Ishikawa (cell line): Measurements from ENCODE around the gene GBP6.

Experiments
- CEBPB ChIP-seq: IDR thresholded peaks from 2 replicates; pipeline ENCODE4 v1.6.1; 2012
- CREB1 ChIP-seq: IDR thresholded peaks from 2 replicates; pipeline ENCODE4 v1.6.1; 2012; ENCODE audit warnings: low read depth
- EGR1 ChIP-seq: IDR thresholded peaks from 2 replicates; pipeline ENCODE4 v1.6.1; 2012
- EP300 ChIP-seq: IDR thresholded peaks from 2 replicates; pipeline ENCODE4 v1.6.1; 2012; ENCODE audit warnings: borderline replicate concordance
- FOXM1 ChIP-seq: IDR thresholded peaks from 2 replicates; pipeline ENCODE4 v1.6.1; 2012; ENCODE audit warnings: low read depth, borderline replicate concordance
- NFIC ChIP-seq: IDR thresholded peaks from 2 replicates; pipeline ENCODE4 v1.6.1; 2012
- RAD21 ChIP-seq: IDR thresholded peaks from 2 replicates; pipeline ENCODE4 v1.6.1; 2012; ENCODE audit warnings: low read depth
- TAF1 ChIP-seq: IDR thresholded peaks from 2 replicates; pipeline ENCODE4 v1.6.1; 2012; ENCODE audit warnings: low read depth, mild to moderate bottlenecking
- TCF12 ChIP-seq: IDR thresholded peaks from 2 replicates; pipeline ENCODE4 v1.6.1; 2012; ENCODE audit warnings: low read depth
- TEAD4 ChIP-seq: IDR thresholded peaks from 2 replicates; pipeline ENCODE4 v1.6.1; 2012
- YY1 ChIP-seq: IDR thresholded peaks from 2 replicates; pipeline ENCODE4 v1.6.1; 2012; ENCODE audit warnings: low read depth
- ZBTB7A ChIP-seq: IDR thresholded peaks from 2 replicates; pipeline ENCODE4 v1.6.1; 2012; ENCODE audit warnings: low read depth
- TF ChIP-seq, protein P1 (sequence below): IDR thresholded peaks from 2 replicates; pipeline ENCODE4 v1.6.1; 2012
- TF ChIP-seq, protein P2 (sequence below): IDR thresholded peaks from 2 replicates; pipeline ENCODE4 v1.6.1; 2012; ENCODE audit warnings: low read depth, mild to moderate bottlenecking
- TF ChIP-seq, protein P3 (sequence below): IDR thresholded peaks from 2 replicates; pipeline ENCODE4 v1.6.1; 2012

The GBP6 gene

DNA sequence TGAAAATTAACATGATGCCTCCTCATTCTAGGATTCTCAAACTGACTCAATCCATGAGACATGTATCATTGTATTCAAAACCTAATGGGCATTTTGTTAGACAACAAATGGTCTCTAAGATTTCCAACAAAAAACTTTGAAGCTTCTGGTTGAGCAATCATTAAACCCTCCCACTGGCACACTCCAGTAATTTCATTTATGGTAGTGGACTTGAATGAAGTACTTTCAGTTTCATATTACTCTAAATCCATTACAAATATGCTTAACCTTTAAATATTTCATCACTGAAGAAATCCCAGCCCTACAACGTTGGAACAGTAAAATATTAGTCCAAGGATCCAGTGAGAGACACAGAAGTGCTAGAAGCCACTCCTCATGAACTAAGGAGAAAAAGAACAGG lies 43.5 kb downstream of the GBP6 start:
- TF ChIP-seq, protein P1, sequence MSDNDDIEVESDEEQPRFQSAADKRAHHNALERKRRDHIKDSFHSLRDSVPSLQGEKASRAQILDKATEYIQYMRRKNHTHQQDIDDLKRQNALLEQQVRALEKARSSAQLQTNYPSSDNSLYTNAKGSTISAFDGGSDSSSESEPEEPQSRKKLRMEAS = no peak
- TF ChIP-seq, protein P2, sequence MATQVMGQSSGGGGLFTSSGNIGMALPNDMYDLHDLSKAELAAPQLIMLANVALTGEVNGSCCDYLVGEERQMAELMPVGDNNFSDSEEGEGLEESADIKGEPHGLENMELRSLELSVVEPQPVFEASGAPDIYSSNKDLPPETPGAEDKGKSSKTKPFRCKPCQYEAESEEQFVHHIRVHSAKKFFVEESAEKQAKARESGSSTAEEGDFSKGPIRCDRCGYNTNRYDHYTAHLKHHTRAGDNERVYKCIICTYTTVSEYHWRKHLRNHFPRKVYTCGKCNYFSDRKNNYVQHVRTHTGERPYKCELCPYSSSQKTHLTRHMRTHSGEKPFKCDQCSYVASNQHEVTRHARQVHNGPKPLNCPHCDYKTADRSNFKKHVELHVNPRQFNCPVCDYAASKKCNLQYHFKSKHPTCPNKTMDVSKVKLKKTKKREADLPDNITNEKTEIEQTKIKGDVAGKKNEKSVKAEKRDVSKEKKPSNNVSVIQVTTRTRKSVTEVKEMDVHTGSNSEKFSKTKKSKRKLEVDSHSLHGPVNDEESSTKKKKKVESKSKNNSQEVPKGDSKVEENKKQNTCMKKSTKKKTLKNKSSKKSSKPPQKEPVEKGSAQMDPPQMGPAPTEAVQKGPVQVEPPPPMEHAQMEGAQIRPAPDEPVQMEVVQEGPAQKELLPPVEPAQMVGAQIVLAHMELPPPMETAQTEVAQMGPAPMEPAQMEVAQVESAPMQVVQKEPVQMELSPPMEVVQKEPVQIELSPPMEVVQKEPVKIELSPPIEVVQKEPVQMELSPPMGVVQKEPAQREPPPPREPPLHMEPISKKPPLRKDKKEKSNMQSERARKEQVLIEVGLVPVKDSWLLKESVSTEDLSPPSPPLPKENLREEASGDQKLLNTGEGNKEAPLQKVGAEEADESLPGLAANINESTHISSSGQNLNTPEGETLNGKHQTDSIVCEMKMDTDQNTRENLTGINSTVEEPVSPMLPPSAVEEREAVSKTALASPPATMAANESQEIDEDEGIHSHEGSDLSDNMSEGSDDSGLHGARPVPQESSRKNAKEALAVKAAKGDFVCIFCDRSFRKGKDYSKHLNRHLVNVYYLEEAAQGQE = peak; percentile 43; the same call in 1 of the 2 replicates
- peak; percentile 76 for TF ChIP-seq CEBPB

DNA sequence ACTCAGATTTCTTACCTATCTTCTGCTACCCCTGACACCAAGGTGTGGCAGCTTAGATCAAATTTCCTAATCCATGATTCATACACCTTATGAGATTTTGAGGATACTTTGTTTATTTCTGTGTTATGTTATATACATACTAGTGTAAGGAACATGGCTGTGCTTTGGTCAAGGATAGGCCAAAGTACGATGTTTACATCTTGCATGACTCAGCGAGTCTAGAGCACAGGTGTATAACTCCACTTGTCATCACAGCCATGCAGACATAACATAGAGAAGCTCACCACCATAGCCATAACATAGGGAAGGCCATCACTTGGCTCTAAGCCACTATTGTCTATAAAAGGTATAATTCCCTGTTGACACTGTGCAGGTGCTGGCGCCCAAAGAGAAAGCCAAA lies 61.2 kb downstream of the GBP6 start:
- TF ChIP-seq CREB1 (no peak), EGR1 (no peak), FOXM1 (no peak), CEBPB (no peak), TEAD4 (no peak), RAD21 (no peak), TCF12 (no peak), NFIC (no peak), ZBTB7A (no peak), TAF1 (no peak), EP300 (no peak), YY1 (no peak)
- TF ChIP-seq, protein P2 = no peak
- TF ChIP-seq, protein P1 = no peak
- TF ChIP-seq, protein P3, sequence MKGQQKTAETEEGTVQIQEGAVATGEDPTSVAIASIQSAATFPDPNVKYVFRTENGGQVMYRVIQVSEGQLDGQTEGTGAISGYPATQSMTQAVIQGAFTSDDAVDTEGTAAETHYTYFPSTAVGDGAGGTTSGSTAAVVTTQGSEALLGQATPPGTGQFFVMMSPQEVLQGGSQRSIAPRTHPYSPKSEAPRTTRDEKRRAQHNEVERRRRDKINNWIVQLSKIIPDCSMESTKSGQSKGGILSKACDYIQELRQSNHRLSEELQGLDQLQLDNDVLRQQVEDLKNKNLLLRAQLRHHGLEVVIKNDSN = no peak

DNA sequence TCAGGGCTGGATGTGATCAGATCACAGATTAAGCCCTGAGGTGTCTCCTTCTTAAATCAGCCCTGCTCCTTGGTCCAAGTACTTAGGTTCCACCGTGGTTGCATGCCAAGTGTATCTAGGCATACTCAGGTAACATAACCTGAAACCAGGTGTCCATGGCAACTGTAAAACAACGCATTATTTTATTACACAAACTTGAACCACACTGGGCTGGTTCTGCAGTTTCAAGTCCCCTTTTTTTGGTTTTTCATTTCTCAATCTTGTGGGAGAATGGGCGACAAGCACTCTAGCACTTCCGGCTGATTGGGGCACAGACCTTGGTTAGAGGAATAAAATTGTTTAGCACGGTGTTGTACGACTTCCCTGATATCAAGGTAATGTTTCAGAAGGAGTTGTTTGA lies 65.2 kb downstream of the GBP6 start:
- TF ChIP-seq RAD21 (no peak), TCF12 (no peak), EP300 (no peak)

DNA sequence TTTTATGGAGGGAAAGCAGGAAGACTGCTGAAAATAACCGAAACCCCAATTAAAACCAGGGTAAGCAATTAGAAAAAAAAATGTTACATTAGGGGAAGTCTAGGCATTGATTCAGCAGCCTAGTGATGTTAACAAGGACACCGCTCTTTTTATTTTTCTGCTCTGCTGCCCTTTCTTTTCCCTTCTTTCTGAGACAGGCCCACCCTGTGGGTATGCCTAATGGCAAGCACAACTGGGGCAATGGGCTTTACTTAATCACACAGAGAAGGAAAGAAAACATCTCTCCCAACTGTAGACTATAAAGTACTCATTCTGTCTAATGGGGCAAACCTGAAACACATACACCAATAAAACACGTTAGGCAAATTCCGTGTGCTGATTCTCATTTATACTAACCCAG lies 69.6 kb downstream of the GBP6 start:
- TF ChIP-seq NFIC (no peak), RAD21 (no peak), TEAD4 (no peak)
